IMR-90 (cell line): ENCODE data around the gene C1QL2. TPM values are rescaled to one million over a fixed set of nuclear protein-coding genes. Genes with fewer than 3 reads are reported as not detected.
A peak's percentile ranks its signal among the peaks of the same experiment; 100 is the strongest.

Experiments
- ATAC-seq: fragments of 200-7000 bp; cut with Tn5 transposase; 2 replicates; pipeline ENCODE4 v1.9.1; 2020; ENCODE audit warnings: low read depth, mild to moderate bottlenecking, moderate library complexity
- BruUV-seq: library from RNA; stranded (reverse); fragments of 400-500 nt; replicated peaks from 2 replicates; lab custom pipeline; 2021; lab: Mats Ljungman, UMichigan
- CTCF ChIA-PET: fragments of 300-600 bp; formaldehyde crosslinking; extraction: SDS; loops from one replicate; lab custom pipeline; 2021; ENCODE audit warnings: antibody characterized with exemption; lab: Yijun Ruan, JAX
- POLR2A ChIA-PET: fragments of 300-600 bp; sonication (Branson Sonifier 250); formaldehyde crosslinking; loops from one replicate; lab custom pipeline; 2022; ENCODE audit warnings: antibody characterized with exemption; ENCODE audit not compliant: unreplicated experiment; lab: Charles Lee
- DNase-seq: peaks from one replicate; pipeline ENCODE4 v3.0.0; 2013
- H2AFZ ChIP-seq: replicated peaks from 2 replicates; pipeline ENCODE3; 2013; ENCODE audit warnings: low read length, mild to moderate bottlenecking; ENCODE audit not compliant: poor library complexity
- H2AK5ac ChIP-seq: 2 replicates; pipeline ENCODE4 v1.6.1; 2013; ENCODE audit warnings: low read depth, low read length, inconsistent platforms
- H2AK9ac ChIP-seq: replicated peaks from 2 replicates; pipeline ENCODE3; 2013; ENCODE audit warnings: mild to moderate bottlenecking, low read depth, low read length, moderate library complexity; ENCODE audit not compliant: poor library complexity
- H2BK120ac ChIP-seq: 2 replicates; pipeline ENCODE4 v1.6.1; 2013; ENCODE audit warnings: low read depth, low read length, inconsistent platforms
- H2BK15ac ChIP-seq: 3 replicates; pipeline ENCODE4 v1.6.1; 2013; ENCODE audit warnings: low read depth, low read length, inconsistent platforms
- H2BK20ac ChIP-seq: 2 replicates; pipeline ENCODE4 v1.6.1; 2013; ENCODE audit warnings: low read depth, mild to moderate bottlenecking, inconsistent platforms, low read length, moderate library complexity
- H2BK5ac ChIP-seq: 2 replicates; pipeline ENCODE4 v1.6.1; 2013; ENCODE audit warnings: mild to moderate bottlenecking, low read depth, low read length, inconsistent platforms; ENCODE audit not compliant: poor library complexity, severe bottlenecking
- H3K14ac ChIP-seq: replicated peaks from 2 replicates; pipeline ENCODE4 v1.6.1; 2013; ENCODE audit warnings: low read depth, low read length, inconsistent platforms
- H3K18ac ChIP-seq: 2 replicates; pipeline ENCODE4 v1.6.1; 2013; ENCODE audit warnings: low read depth, low read length, control low read depth
- H3K23ac ChIP-seq: 2 replicates; pipeline ENCODE4 v1.6.1; 2013; ENCODE audit warnings: low read depth, low read length, inconsistent platforms
- H3K27ac ChIP-seq: 2 replicates; pipeline ENCODE4 v1.5.1; 2013; ENCODE audit warnings: mild to moderate bottlenecking, control low read depth, low read length; ENCODE audit not compliant: insufficient read depth
- H3K27me3 ChIP-seq: 2 replicates; pipeline ENCODE4 v1.6.1; 2013; ENCODE audit warnings: low read length; ENCODE audit not compliant: control insufficient read depth, insufficient read depth
- H3K36me3 ChIP-seq: 2 replicates; pipeline ENCODE4 v1.6.1; 2013; ENCODE audit warnings: low read length, mixed read lengths; ENCODE audit not compliant: control insufficient read depth, insufficient read depth
- H3K4ac ChIP-seq: 2 replicates; pipeline ENCODE4 v1.6.1; 2013; ENCODE audit warnings: low read depth, low read length, inconsistent platforms
- H3K4me1 ChIP-seq: 2 replicates; pipeline ENCODE4 v1.6.1; 2013; ENCODE audit warnings: low read length, mixed read lengths; ENCODE audit not compliant: control insufficient read depth, insufficient read depth
- H3K4me2 ChIP-seq: 2 replicates; pipeline ENCODE4 v1.6.1; 2013; ENCODE audit warnings: low read depth, mild to moderate bottlenecking, control low read depth, low read length, moderate library complexity
- H3K4me3 ChIP-seq: 2 replicates; pipeline ENCODE4 v1.5.1; 2013; ENCODE audit warnings: low read depth, mild to moderate bottlenecking, control low read depth, low read length, moderate library complexity; ENCODE audit not compliant: insufficient read depth
- H3K56ac ChIP-seq: 2 replicates; pipeline ENCODE4 v1.6.1; 2013; ENCODE audit warnings: low read length, inconsistent platforms; ENCODE audit not compliant: insufficient read depth; ENCODE audit errors: extremely low read depth
- H3K79me1 ChIP-seq, 2 experiments: 2 replicates each; pipeline ENCODE4 v1.6.1; 2013; ENCODE audit warnings: low read length in 2 of 2, inconsistent platforms in 1 of 2, low read depth in 1 of 2
- H3K9ac ChIP-seq: 2 replicates; pipeline ENCODE4 v1.6.1; 2013; ENCODE audit warnings: low read depth, low read length, control low read depth
- H3K9me1 ChIP-seq: 2 replicates; pipeline ENCODE4 v1.6.1; 2013; ENCODE audit warnings: low read length, inconsistent platforms; ENCODE audit not compliant: insufficient read depth
- H3K9me3 ChIP-seq: 2 replicates; pipeline ENCODE4 v1.6.1; 2013; ENCODE audit warnings: low read length; ENCODE audit not compliant: control insufficient read depth, insufficient read depth
- H4K20me1 ChIP-seq: 2 replicates; pipeline ENCODE4 v1.6.1; 2013; ENCODE audit warnings: low read length, inconsistent platforms; ENCODE audit not compliant: insufficient read depth
- H4K5ac ChIP-seq: 2 replicates; pipeline ENCODE4 v1.6.1; 2013; ENCODE audit warnings: mild to moderate bottlenecking, low read depth, low read length, control low read depth
- H4K8ac ChIP-seq, 2 experiments: 2 replicates each; pipeline ENCODE4 v1.6.1; 2013; ENCODE audit warnings: low read depth in 2 of 2, low read length in 2 of 2, control low read depth in 1 of 2, inconsistent platforms in 1 of 2
- H4K91ac ChIP-seq: 2 replicates; pipeline ENCODE4 v1.6.1; 2013; ENCODE audit warnings: low read depth, low read length, inconsistent platforms; ENCODE audit not compliant: insufficient read depth
- BHLHE40 ChIP-seq: fragments of 150-350 bp; IDR thresholded peaks from 2 replicates; pipeline ENCODE4 v1.6.1; 2016; ENCODE audit warnings: mild to moderate bottlenecking, low read depth, low read length
- CEBPB ChIP-seq: IDR thresholded peaks from 2 replicates; pipeline ENCODE4 v1.6.1; 2012; ENCODE audit warnings: low read depth, low read length, improper control_type of control experiment
- WGBS, 2 experiments: methylation state at CpG; one replicate each; pipeline versions ENCODE4 v1.1.5 to v1.1.7; 2013; ENCODE audit warnings: missing lambda C conversion rate in 2 of 2; ENCODE audit not compliant: insufficient read length in 1 of 2; ENCODE audit errors: extremely low coverage in 2 of 2; 5-methylcytosine and 5-hydroxymethylcytosine counted together
- dilution Hi-C: fragments of 300-500 bp; cut with HindIII; formaldehyde crosslinking; loops from one replicate; pipeline ENCODE4 v1.14.3; 2018; ENCODE audit warnings: low sequenced_read_pairs; ENCODE audit not compliant: unreplicated experiment
- in situ Hi-C: fragments of 300-500 bp; cut with MboI; formaldehyde crosslinking; loops from 3 replicates; pipeline ENCODE4 v1.14.3; 2019; ENCODE audit warnings: low sequenced_read_pairs, inconsistent platforms, mixed read lengths
- intact Hi-C: fragments of 100-400 bp; cut with micrococcal nuclease; formaldehyde crosslinking; loops from 2 replicates; pipeline ENCODE4 v1.10.0; 2022
- polyA plus RNA-seq, 3 experiments: library from polyadenylated mRNA; depleted of rRNA; stranded (reverse); fragments of >200 nt; gene quantifications; 2 replicates each; pipeline ENCODE4 v1.2.3, GENCODE V29; 2012; ENCODE audit warnings: low replicate concordance in 1 of 3
- total RNA-seq: library from RNA; depleted of rRNA; stranded (reverse); fragments of >200 nt; gene quantifications from 2 replicates; pipeline ENCODE4 v1.2.3, GENCODE V29; 2012

The C1QL2 gene
- total and polyA plus RNA-seq, 2 of the 4 experiments (the other 2 are of a cell fraction), result not detected

GRCh38 chr2:119122663-119123062 lies 35.9 kb downstream of the C1QL2 start:
- Histone ChIP-seq H3K27me3 (peaks cover 7% of the 10 kb centered on the region), H3K4me3 (no peak overlapping the region), H2AFZ (no peak overlapping the region), H2AK9ac (no peak overlapping the region), H4K20me1 (no peaks in the 10 kb centered on the region), H3K18ac (no peak overlapping the region), H2BK5ac (no peak overlapping the region), H3K36me3 (no peaks in the 10 kb centered on the region), H3K9me1 (no peaks in the 10 kb centered on the region), H3K27ac (no peak overlapping the region), H4K8ac (no peak overlapping the region), H3K14ac (no peak overlapping the region), H3K4me1 (no peaks in the 10 kb centered on the region), H3K4me2 (no peak overlapping the region), H3K4ac (no peak overlapping the region), H2BK15ac (no peak overlapping the region), H2BK120ac (no peak overlapping the region), H3K79me1 (no peaks in the 10 kb centered on the region), H4K5ac (no peak overlapping the region), H4K91ac (no peak overlapping the region), H3K56ac (no peak overlapping the region), H2AK5ac (no peak overlapping the region), H2BK20ac (no peak overlapping the region), H3K9me3 (no peaks in the 10 kb centered on the region), H3K23ac (no peak overlapping the region), H3K9ac (no peak overlapping the region)
- BruUV-seq, result no TSS peak
- WGBS, 2 experiments, result no CpG with 5 or more reads among the region's 5 CpGs
- in situ Hi-C loops (no loop called here), intact Hi-C loops (no loop called here), dilution Hi-C loops (no loop called here)
- peak; percentile 97 for TF ChIP-seq CEBPB
- TF ChIP-seq BHLHE40, result no peak
- ATAC-seq, result no peak
- POLR2A ChIA-PET, result no interaction called here
- CTCF ChIA-PET, result no interaction called here
- no peak for DNase-seq
